ENCODE results near the gene EEPD1. TPM values are rescaled to one million over a fixed set of nuclear protein-coding genes. Genes with fewer than 3 reads are reported as not detected.

Gene EEPD1
- total RNA-seq, 4 donors from 2014 or later = 19.8 to 46.3 (median 29.3) TPM

GRCh38 chr7:36306222-36306621 lies 153.2 kb downstream of the EEPD1 start:
- no peak overlapping the region for H3K27ac ChIP-seq
- H3K27me3 ChIP-seq = no peaks in the 10 kb centered on the region
- TF ChIP-seq CTCF (IDR thresholded peaks at IDR 0.05) (no peak), POLR2A (IDR thresholded peaks at IDR 0.05) (no peak)
- H3K4me1 ChIP-seq = peaks cover 0 to 8% (median 0%) of the 10 kb centered on the region in 4 donors
- no peak for DNase-seq
- no peak overlapping the region for H3K4me3 ChIP-seq
- H3K36me3 ChIP-seq = no peaks in the 10 kb centered on the region
- H3K9me3 ChIP-seq = no peaks in the 10 kb centered on the region

- no peak overlapping the region for H3K27ac ChIP-seq
- H3K36me3 ChIP-seq = no peaks in the 10 kb centered on the region
- H3K9me3 ChIP-seq = no peaks in the 10 kb centered on the region
- TF ChIP-seq CTCF (IDR thresholded peaks at IDR 0.05) = no peak
- TF ChIP-seq POLR2A (IDR thresholded peaks at IDR 0.05) = no peak
- peak in 1 of 3 donors; percentile 38 for DNase-seq
- peaks cover 0 to 8% (median 0%) of the 10 kb centered on the region in 4 donors for H3K4me1 ChIP-seq
- H3K4me3 ChIP-seq = no peak overlapping the region
- H3K27me3 ChIP-seq = no peaks in the 10 kb centered on the region
These were observed 153.7 kb downstream of the EEPD1 start for GRCh38 chr7:36306722-36307121.

- Histone ChIP-seq H3K27me3 (no peaks in the 10 kb centered on the region), H3K36me3 (no peaks in the 10 kb centered on the region), H3K4me3 (no peak overlapping the region), H3K27ac (no peak overlapping the region), H3K4me1 (peaks cover 0 to 8% (median 0%) of the 10 kb centered on the region in 4 donors), H3K9me3 (no peaks in the 10 kb centered on the region)
- no peak for TF ChIP-seq POLR2A (IDR thresholded peaks at IDR 0.05)
- no peak for TF ChIP-seq CTCF (IDR thresholded peaks at IDR 0.05)
- DNase-seq = peak in 1 of 3 donors; percentile 20
These were observed 155.0 kb downstream of the EEPD1 start for GRCh38 chr7:36308031-36308430.

- H3K27ac ChIP-seq = no peak overlapping the region
- H3K4me3 ChIP-seq = no peak overlapping the region
- peak in 1 of 3 donors; percentile 32 for DNase-seq
- H3K27me3 ChIP-seq = no peaks in the 10 kb centered on the region
- H3K9me3 ChIP-seq = no peaks in the 10 kb centered on the region
- peaks cover 0 to 2% (median 0%) of the 10 kb centered on the region in 4 donors for H3K4me1 ChIP-seq
- TF ChIP-seq POLR2A (IDR thresholded peaks at IDR 0.05) (no peak), CTCF (IDR thresholded peaks at IDR 0.05) (no peak)
- H3K36me3 ChIP-seq = no peaks in the 10 kb centered on the region
These were observed 156.2 kb downstream of the EEPD1 start for GRCh38 chr7:36309301-36309700.

- no peak overlapping the region for H3K27ac ChIP-seq
- H3K4me1 ChIP-seq = no peaks in the 10 kb centered on the region
- H3K9me3 ChIP-seq = no peaks in the 10 kb centered on the region
- TF ChIP-seq CTCF (IDR thresholded peaks at IDR 0.05) = no peak
- no peak for TF ChIP-seq POLR2A (IDR thresholded peaks at IDR 0.05)
- peak in 1 of 3 donors; percentile 31 for DNase-seq
- H3K27me3 ChIP-seq = no peaks in the 10 kb centered on the region
- no peak overlapping the region for H3K4me3 ChIP-seq
- H3K36me3 ChIP-seq = no peaks in the 10 kb centered on the region
These were observed 156.7 kb downstream of the EEPD1 start for GRCh38 chr7:36309716-36310115.

GRCh38 chr7:36310897-36311296 lies 157.8 kb downstream of the EEPD1 start:
- DNase-seq = no peak
- H3K4me1 ChIP-seq = no peaks in the 10 kb centered on the region
- no peak overlapping the region for H3K4me3 ChIP-seq
- H3K27me3 ChIP-seq = no peaks in the 10 kb centered on the region
- H3K36me3 ChIP-seq = no peaks in the 10 kb centered on the region
- TF ChIP-seq POLR2A (IDR thresholded peaks at IDR 0.05) (no peak), CTCF (IDR thresholded peaks at IDR 0.05) (no peak)
- no peak overlapping the region for H3K27ac ChIP-seq
- H3K9me3 ChIP-seq = no peaks in the 10 kb centered on the region

Data from Peyer's patch (tissue), 4 donors.